H9 (cell line): ENCODE data around the gene NYAP1. TPM values are rescaled to one million over a fixed set of nuclear protein-coding genes. Genes with fewer than 3 reads are reported as not detected.
"Not testable (repeated sequence)": the region's sequence is repeated elsewhere in the genome, so short reads cannot be mapped to it uniquely, and the experiment has no call there.

Source experiments
- DNase-seq: peaks from one replicate; pipeline ENCODE4 v3.0.0-alpha.2; 2017
- H2AFZ ChIP-seq: one replicate; pipeline ENCODE4 v1.6.1; 2013; ENCODE audit warnings: mild to moderate bottlenecking, low read length, control low read depth, moderate library complexity
- H2AK5ac ChIP-seq: 2 replicates; pipeline ENCODE4 v1.6.1; 2013; ENCODE audit warnings: low read length, control low read depth, mixed read lengths; ENCODE audit not compliant: insufficient read length
- H2BK120ac ChIP-seq: one replicate; pipeline ENCODE4 v1.6.1; 2013; ENCODE audit warnings: low read depth, mild to moderate bottlenecking, low read length, control low read depth, inconsistent platforms; ENCODE audit not compliant: poor library complexity, severe bottlenecking
- H2BK12ac ChIP-seq: 2 replicates; pipeline ENCODE4 v1.6.1; 2013; ENCODE audit warnings: low read length, control low read depth, mixed read lengths, low read depth; ENCODE audit not compliant: insufficient read length
- H2BK15ac ChIP-seq: 2 replicates; pipeline ENCODE4 v1.6.1; 2013; ENCODE audit warnings: low read depth, low read length, control low read depth
- H2BK20ac ChIP-seq: one replicate; pipeline ENCODE4 v1.6.1; 2013; ENCODE audit warnings: low read depth, mild to moderate bottlenecking, low read length, control low read depth, inconsistent platforms; ENCODE audit not compliant: poor library complexity, severe bottlenecking
- H2BK5ac ChIP-seq: 2 replicates; pipeline ENCODE4 v1.6.1; 2013; ENCODE audit warnings: low read length, control low read depth, mixed read lengths; ENCODE audit not compliant: insufficient read length
- H3K14ac ChIP-seq: 2 replicates; pipeline ENCODE4 v1.6.1; 2013; ENCODE audit warnings: low read length, control low read depth; ENCODE audit not compliant: insufficient read depth
- H3K18ac ChIP-seq: 2 replicates; pipeline ENCODE4 v1.6.1; 2013; ENCODE audit warnings: low read depth, mild to moderate bottlenecking, mixed read lengths, low read length, control low read depth; ENCODE audit not compliant: insufficient read length
- H3K23ac ChIP-seq: 2 replicates; pipeline ENCODE4 v1.6.1; 2013; ENCODE audit warnings: low read length, control low read depth, mixed read lengths, low read depth; ENCODE audit not compliant: insufficient read length
- H3K23me2 ChIP-seq: 2 replicates; pipeline ENCODE4 v1.6.1; 2013; ENCODE audit warnings: low read depth, mild to moderate bottlenecking, mixed read lengths, low read length, control low read depth; ENCODE audit not compliant: insufficient read length, poor library complexity, severe bottlenecking
- H3K27ac ChIP-seq: 2 replicates; pipeline ENCODE4 v1.5.1; 2013; ENCODE audit warnings: low read length, control low read depth, mixed read lengths, low read depth; ENCODE audit not compliant: insufficient read length
- H3K27me3 ChIP-seq: 2 replicates; pipeline ENCODE4 v1.6.1; 2013; ENCODE audit warnings: low read length, control low read depth, inconsistent platforms; ENCODE audit not compliant: insufficient read depth
- H3K4ac ChIP-seq: 2 replicates; pipeline ENCODE4 v1.6.1; 2013; ENCODE audit warnings: low read depth, mild to moderate bottlenecking, control low read depth, inconsistent platforms, low read length, moderate library complexity
- H3K4me1 ChIP-seq: 2 replicates; pipeline ENCODE4 v1.6.1; 2013; ENCODE audit warnings: low read length, control low read depth, inconsistent platforms; ENCODE audit not compliant: insufficient read depth
- H3K4me2 ChIP-seq: 2 replicates; pipeline ENCODE4 v1.6.1; 2013; ENCODE audit warnings: low read length, control low read depth, mixed read lengths; ENCODE audit not compliant: insufficient read length, insufficient read depth
- H3K56ac ChIP-seq: 2 replicates; pipeline ENCODE4 v1.6.1; 2013; ENCODE audit warnings: low read depth, mild to moderate bottlenecking, mixed read lengths, low read length, control low read depth; ENCODE audit not compliant: insufficient read length
- H3K79me1 ChIP-seq: 2 replicates; pipeline ENCODE4 v1.6.1; 2013; ENCODE audit warnings: low read depth, mild to moderate bottlenecking, moderate library complexity, low read length, control low read depth, inconsistent platforms; ENCODE audit not compliant: insufficient read depth, poor library complexity, severe bottlenecking
- H3K79me2 ChIP-seq: 2 replicates; pipeline ENCODE4 v1.6.1; 2013; ENCODE audit warnings: low read length, control low read depth, inconsistent platforms; ENCODE audit not compliant: insufficient read depth
- H3K9ac ChIP-seq: 2 replicates; pipeline ENCODE4 v1.6.1; 2013; ENCODE audit warnings: low read length, control low read depth, mixed read lengths; ENCODE audit not compliant: insufficient read length; ENCODE audit errors: extremely low read depth
- H3K9me3 ChIP-seq: one replicate; pipeline ENCODE4 v1.6.1; 2013; ENCODE audit warnings: low read depth, low read length, inconsistent platforms; ENCODE audit not compliant: control insufficient read depth
- H3T11ph ChIP-seq: one replicate; pipeline ENCODE4 v1.6.1; 2013; ENCODE audit warnings: mild to moderate bottlenecking, low read length, control low read depth, inconsistent platforms
- H4K20me1 ChIP-seq: one replicate; pipeline ENCODE4 v1.6.1; 2013; ENCODE audit not compliant: control insufficient read depth, insufficient read length, insufficient read depth
- H4K5ac ChIP-seq: 2 replicates; pipeline ENCODE4 v1.6.1; 2013; ENCODE audit warnings: low read depth, mild to moderate bottlenecking, mixed read lengths, low read length, control low read depth; ENCODE audit not compliant: insufficient read length
- H4K8ac ChIP-seq: replicated peaks from 2 replicates; pipeline ENCODE4 v1.6.1; 2013; ENCODE audit warnings: low read length, control low read depth, mixed read lengths, low read depth; ENCODE audit not compliant: insufficient read length
- H4K91ac ChIP-seq: 2 replicates; pipeline ENCODE4 v1.6.1; 2013; ENCODE audit warnings: low read depth, mild to moderate bottlenecking, moderate library complexity, mixed read lengths, low read length, control low read depth; ENCODE audit not compliant: insufficient read length
- H3K27ac Mint-ChIP-seq, 3 experiments: 2 replicates in 2 of 3; 3 replicates in 1 of 3; pipeline ENCODE4 v1.8.0; 2020 to 2021; ENCODE audit warnings: mixed read lengths in 3 of 3, mild to moderate bottlenecking in 1 of 3, moderate library complexity in 1 of 3
- H3K27me3 Mint-ChIP-seq: 2 replicates; pipeline ENCODE4 v1.8.0; 2021; ENCODE audit warnings: low read depth, mild to moderate bottlenecking, moderate library complexity, mixed read lengths
- H3K36me3 Mint-ChIP-seq, 3 experiments: 2 replicates in 2 of 3; 3 replicates in 1 of 3; pipeline ENCODE4 v1.8.0; 2020 to 2021; ENCODE audit warnings: low read depth in 3 of 3, mixed read lengths in 3 of 3; ENCODE audit not compliant: insufficient read depth in 1 of 3
- H3K4me1 Mint-ChIP-seq, 2 experiments: 2 replicates each; pipeline ENCODE4 v1.8.0; 2020; ENCODE audit warnings: mixed read lengths in 2 of 2
- H3K4me3 Mint-ChIP-seq, 2 experiments: 2 replicates in 1 of 2; 3 replicates in 1 of 2; pipeline ENCODE4 v1.8.0; 2020 to 2021; ENCODE audit warnings: mild to moderate bottlenecking in 2 of 2, mixed read lengths in 2 of 2, moderate library complexity in 1 of 2
- H3K9me3 Mint-ChIP-seq, 2 experiments: 2 replicates in 1 of 2; 3 replicates in 1 of 2; pipeline ENCODE4 v1.8.0; 2020; ENCODE audit warnings: mild to moderate bottlenecking in 2 of 2, mixed read lengths in 2 of 2, moderate library complexity in 1 of 2
- CTCF ChIP-seq: fragments of 200-600 bp; sonication (generic); conservative IDR thresholded peaks from 3 replicates; pipeline ENCODE4 v1.8.0; 2021; ENCODE audit warnings: antibody characterized with exemption, mild to moderate bottlenecking
- WGBS: extraction: QIAGEN DNeasy Blood & Tissue Kit; methylation state at CpG from one replicate; pipeline ENCODE4 v1.1.7; 2013; ENCODE audit warnings: missing lambda C conversion rate, low lambda C conversion rate, mixed read lengths; ENCODE audit not compliant: insufficient read length; ENCODE audit errors: extremely low coverage; 5-methylcytosine and 5-hydroxymethylcytosine counted together
- total RNA-seq: library from RNA; stranded (reverse); gene quantifications from 2 replicates; pipeline ENCODE4 v1.2.1, GENCODE V29; 2021

The NYAP1 gene
- total RNA-seq, 1 experiment from 2014 or later = 3.2 TPM

GRCh38 chr7:100446040-100446439 is 37.7 kb upstream of the NYAP1 start:
- no peak overlapping the region for H3K9ac ChIP-seq
- H3K9me3 Mint-ChIP-seq = no peaks in the 10 kb centered on the region
- no peak overlapping the region for H2BK5ac ChIP-seq
- no CpG with 5 or more reads among the region's 2 CpGs for WGBS
- peak overlapping the region in 1 of 3 experiments; percentile 22; a peak in 2 of 7 replicates for H3K27ac Mint-ChIP-seq
- H3K4me3 Mint-ChIP-seq = no peak overlapping the region
- no peak overlapping the region for H2BK120ac ChIP-seq
- H2BK15ac ChIP-seq = no peak overlapping the region
- H3K23me2 ChIP-seq = no peaks in the 10 kb centered on the region
- H3K36me3 Mint-ChIP-seq = peaks cover 0 to 6% (median 0%) of the 10 kb centered on the region in 3 experiments; a peak in 2 of 7 replicates
- no peak overlapping the region for H3K27ac ChIP-seq
- no peak for TF ChIP-seq CTCF
- no peaks in the 10 kb centered on the region for H4K20me1 ChIP-seq
- no peaks in the 10 kb centered on the region for H3K4me1 ChIP-seq
- H2BK20ac ChIP-seq = no peak overlapping the region
- H2BK12ac ChIP-seq = no peak overlapping the region
- H3K27me3 Mint-ChIP-seq = no peaks in the 10 kb centered on the region
- no peak overlapping the region for H4K8ac ChIP-seq
- H2AFZ ChIP-seq = no peak overlapping the region
- no peak overlapping the region for H2AK5ac ChIP-seq
- H3K4me2 ChIP-seq = no peak overlapping the region
- H4K91ac ChIP-seq = no peak overlapping the region
- no peaks in the 10 kb centered on the region for H3K79me2 ChIP-seq
- no peaks in the 10 kb centered on the region for H3K79me1 ChIP-seq
- no peak overlapping the region for H4K5ac ChIP-seq
- DNase-seq = no peak
- no peak overlapping the region for H3K23ac ChIP-seq
- H3K14ac ChIP-seq = no peak overlapping the region
- no peak overlapping the region for H3K4ac ChIP-seq
- no peaks in the 10 kb centered on the region for H3K9me3 ChIP-seq
- H3K56ac ChIP-seq = no peak overlapping the region
- no peaks in the 10 kb centered on the region for H3K27me3 ChIP-seq
- peaks cover 6 to 15% of the 10 kb centered on the region in 2 experiments for H3K4me1 Mint-ChIP-seq
- H3T11ph ChIP-seq = no peak overlapping the region
- H3K18ac ChIP-seq = no peak overlapping the region

DNA sequence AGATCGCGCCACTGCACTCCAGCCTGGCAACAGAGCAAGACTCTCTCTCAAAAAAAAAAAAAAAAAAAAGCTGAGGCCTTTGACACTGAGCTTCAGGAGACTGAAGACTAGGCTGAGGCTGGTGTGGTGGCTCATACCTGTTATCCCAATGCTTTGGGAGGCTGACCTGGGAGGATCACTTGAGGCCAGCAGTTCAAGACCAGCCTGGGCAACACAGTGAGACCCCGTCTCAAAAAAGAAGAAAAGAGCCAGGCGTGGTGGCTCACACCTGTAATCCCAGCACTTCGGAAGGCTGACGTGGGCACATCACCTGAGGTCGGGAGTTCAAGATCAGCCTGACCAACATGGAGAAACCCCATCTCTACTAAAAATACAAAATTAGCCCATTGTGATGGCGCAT is 36.4 kb upstream of the NYAP1 start:
- no CpG with 5 or more reads among the region's 8 CpGs for WGBS
- H4K91ac ChIP-seq, DNase-seq, H3K23me2 ChIP-seq, H3T11ph ChIP-seq, H4K5ac ChIP-seq, H2BK12ac ChIP-seq, H2BK120ac ChIP-seq, H3K79me1 ChIP-seq, H3K4me3 Mint-ChIP-seq, H3K14ac ChIP-seq, H2BK20ac ChIP-seq, H3K23ac ChIP-seq, H3K56ac ChIP-seq, H2BK5ac ChIP-seq, H3K27ac Mint-ChIP-seq, H3K9ac ChIP-seq, H2AK5ac ChIP-seq, H3K4ac ChIP-seq, H2BK15ac ChIP-seq, H3K27ac ChIP-seq, H2AFZ ChIP-seq, H3K27me3 ChIP-seq, H3K9me3 Mint-ChIP-seq, H3K9me3 ChIP-seq, H3K4me1 ChIP-seq, H4K20me1 ChIP-seq, H3K27me3 Mint-ChIP-seq, H3K4me2 ChIP-seq, H3K36me3 Mint-ChIP-seq, H4K8ac ChIP-seq, H3K79me2 ChIP-seq, H3K18ac ChIP-seq: not testable (repeated sequence)
- H3K4me1 Mint-ChIP-seq = peaks cover 6 to 15% of the 10 kb centered on the region in 2 experiments
